ENCODE data around the gene NPBWR2.

Gene NPBWR2

GRCh38 chr20:64106981-64107735, at the start of gene NPBWR2:
NPBWR2 (minus strand) TSS chr20:64107565; CDS start chr20:64106831, 734 bp downstream.
- no peak for DNase-seq (ENCODE audit: low read depth)

- DNase-seq (ENCODE audit: low read depth), result no peak
These were observed 48.9 kb upstream of the NPBWR2 start for GRCh38 chr20:64156136-64156885.

- no peak for DNase-seq (ENCODE audit: low read depth)
These were observed 48.1 kb upstream of the NPBWR2 start for GRCh38 chr20:64155258-64156135.

GRCh38 chr20:64154590-64155257, 47.4 kb upstream of the NPBWR2 start:
- DNase-seq (ENCODE audit: low read depth), result no peak

- no peak for DNase-seq (ENCODE audit: low read depth)
These were observed 46.7 kb upstream of the NPBWR2 start for GRCh38 chr20:64153861-64154589.

GRCh38 chr20:64153410-64153809, 46.0 kb upstream of the NPBWR2 start:
- DNase-seq (ENCODE audit: low read depth), result no peak

GRCh38 chr20:64152906-64153305, 45.5 kb upstream of the NPBWR2 start:
- no peak for DNase-seq (ENCODE audit: low read depth)

- DNase-seq (ENCODE audit: low read depth), result no peak
These were observed 44.5 kb upstream of the NPBWR2 start for GRCh38 chr20:64151633-64152530.

- no peak for DNase-seq (ENCODE audit: low read depth)
These were observed 43.6 kb upstream of the NPBWR2 start for GRCh38 chr20:64150756-64151632.

GRCh38 chr20:64149809-64150560, 42.6 kb upstream of the NPBWR2 start:
- no peak for DNase-seq (ENCODE audit: low read depth)

GRCh38 chr20:64149141-64149540, 41.8 kb upstream of the NPBWR2 start:
- no peak for DNase-seq (ENCODE audit: low read depth)

- DNase-seq (ENCODE audit: low read depth), result no peak
These were observed 41.2 kb upstream of the NPBWR2 start for GRCh38 chr20:64148581-64148980.

GRCh38 chr20:64146936-64147477, 39.6 kb upstream of the NPBWR2 start:
- DNase-seq (ENCODE audit: low read depth), result no peak

- no peak for DNase-seq (ENCODE audit: low read depth)
These were observed 39.1 kb upstream of the NPBWR2 start for GRCh38 chr20:64146301-64146935.

GRCh38 chr20:64145458-64146300, 38.3 kb upstream of the NPBWR2 start:
- no peak for DNase-seq (ENCODE audit: low read depth)

GRCh38 chr20:64144144-64144912, 37.0 kb upstream of the NPBWR2 start:
- no peak for DNase-seq (ENCODE audit: low read depth)
